Cardiac muscle cell (in vitro differentiated cells and primary cell): ENCODE data around the gene GPR39. TPM values are rescaled to one million over a fixed set of nuclear protein-coding genes. Genes with fewer than 3 reads are reported as not detected.
A peak's percentile ranks its signal among the peaks of the same experiment; 100 is the strongest.

Experiments used
- DNase-seq, 2 donors: peaks; one replicate each; pipeline versions ENCODE4 v3.0.0 to v3.0.0-alpha.2; 2010 to 2017; ENCODE audit warnings: low read depth in 1 of 2, low spot score in 1 of 2
- H3K27ac ChIP-seq: fragments of 200-600 bp; sonication (generic); 2 replicates; pipeline ENCODE4 v1.5.1; 2016
- H3K27me3 ChIP-seq: fragments of 200-600 bp; sonication (generic); 2 replicates; pipeline ENCODE4 v1.6.0; 2016; ENCODE audit warnings: control low read depth
- H3K36me3 ChIP-seq: fragments of 200-600 bp; sonication (generic); 2 replicates; pipeline ENCODE4 v1.5.1; 2016; ENCODE audit warnings: control low read depth
- H3K4me1 ChIP-seq: fragments of 200-600 bp; sonication (generic); 2 replicates; pipeline ENCODE4 v1.8.1; 2017; ENCODE audit warnings: low read depth, mild to moderate bottlenecking, mixed run types
- H3K4me3 ChIP-seq: fragments of 200-600 bp; sonication (generic); 2 replicates; pipeline ENCODE4 v1.5.1; 2016; ENCODE audit warnings: mild to moderate bottlenecking
- H3K9me3 ChIP-seq: fragments of 200-600 bp; sonication (generic); 2 replicates; pipeline ENCODE4 v1.5.1; 2017; ENCODE audit warnings: low read depth, mild to moderate bottlenecking, control low read depth
- CTCF ChIP-seq: IDR thresholded peaks from 2 replicates; pipeline ENCODE4 v1.5.1; 2012; ENCODE audit warnings: low read depth, mild to moderate bottlenecking, low read length
- polyA plus RNA-seq: library from polyadenylated mRNA; unstranded; fragments of >200 nt; fragmentation: Nextera tagmentation; extraction: Ambion mirVana; gene quantifications from 2 replicates; pipeline ENCODE4 v1.2.1, GENCODE V29; 2016
- total RNA-seq: library from RNA; depleted of rRNA; stranded (reverse); fragments of >200 nt; gene quantifications from 2 replicates; pipeline ENCODE4 v1.2.3, GENCODE V29; 2016

GPR39 gene
- total and polyA plus RNA-seq, 2 experiments from 2014 or later: 4.0 to 10.9 TPM

GRCh38 chr2:132442278-132442677 is 25.7 kb downstream of the GPR39 start:
- H3K27ac ChIP-seq: no peak overlapping the region
- peaks cover 46% of the 10 kb centered on the region for H3K4me1 ChIP-seq
- TF ChIP-seq CTCF: no peak
- no peaks in the 10 kb centered on the region for H3K36me3 ChIP-seq
- H3K27me3 ChIP-seq: no peaks in the 10 kb centered on the region
- no peak overlapping the region for H3K4me3 ChIP-seq
- no peak for DNase-seq
- no peaks in the 10 kb centered on the region for H3K9me3 ChIP-seq

GRCh38 chr2:132443106-132443505 is 26.5 kb downstream of the GPR39 start:
- no peak for TF ChIP-seq CTCF
- Histone ChIP-seq H3K4me3 (no peak overlapping the region), H3K27me3 (no peaks in the 10 kb centered on the region), H3K27ac (no peak overlapping the region), H3K9me3 (no peaks in the 10 kb centered on the region), H3K4me1 (peaks cover 55% of the 10 kb centered on the region), H3K36me3 (no peaks in the 10 kb centered on the region)
- no peak for DNase-seq

- Histone ChIP-seq H3K36me3 (no peaks in the 10 kb centered on the region), H3K27ac (peak overlapping the region; percentile 97), H3K27me3 (no peaks in the 10 kb centered on the region), H3K4me1 (peaks cover 63% of the 10 kb centered on the region), H3K4me3 (no peak overlapping the region), H3K9me3 (no peaks in the 10 kb centered on the region)
- DNase-seq: no peak
- TF ChIP-seq CTCF: no peak
These were observed 29.8 kb downstream of the GPR39 start for GRCh38 chr2:132446444-132446843.

GRCh38 chr2:132448331-132448730 is 31.7 kb downstream of the GPR39 start:
- no peaks in the 10 kb centered on the region for H3K9me3 ChIP-seq

GRCh38 chr2:132448771-132449170 is 32.2 kb downstream of the GPR39 start:
- no peaks in the 10 kb centered on the region for H3K9me3 ChIP-seq
- no peak overlapping the region for H3K4me3 ChIP-seq
- no peaks in the 10 kb centered on the region for H3K27me3 ChIP-seq
- no peaks in the 10 kb centered on the region for H3K36me3 ChIP-seq
- peak overlapping the region; percentile 97 for H3K27ac ChIP-seq
- H3K4me1 ChIP-seq: peaks cover 63% of the 10 kb centered on the region
- peak; percentile 86 for TF ChIP-seq CTCF
- peak; percentile 67 to 68 for DNase-seq

More at GRCh38 chr2:132448331-132448730, 31.7 kb downstream of the GPR39 start:
- no peaks in the 10 kb centered on the region for H3K36me3 ChIP-seq
- H3K4me1 ChIP-seq: peaks cover 63% of the 10 kb centered on the region
- DNase-seq: peak in 1 of 2 donors; percentile 92
- H3K4me3 ChIP-seq: no peak overlapping the region
- H3K27ac ChIP-seq: peak overlapping the region; percentile 97
- no peaks in the 10 kb centered on the region for H3K27me3 ChIP-seq
- TF ChIP-seq CTCF: no peak

- Histone ChIP-seq H3K27ac (peak overlapping the region; percentile 97), H3K4me3 (no peak overlapping the region), H3K27me3 (no peaks in the 10 kb centered on the region), H3K9me3 (no peaks in the 10 kb centered on the region), H3K4me1 (peaks cover 58% of the 10 kb centered on the region), H3K36me3 (no peaks in the 10 kb centered on the region)
- no peak for DNase-seq
- TF ChIP-seq CTCF: no peak
These were observed 33.3 kb downstream of the GPR39 start for GRCh38 chr2:132449868-132450267.
